ENCODE measurements around the gene ATG16L1.

DNA sequence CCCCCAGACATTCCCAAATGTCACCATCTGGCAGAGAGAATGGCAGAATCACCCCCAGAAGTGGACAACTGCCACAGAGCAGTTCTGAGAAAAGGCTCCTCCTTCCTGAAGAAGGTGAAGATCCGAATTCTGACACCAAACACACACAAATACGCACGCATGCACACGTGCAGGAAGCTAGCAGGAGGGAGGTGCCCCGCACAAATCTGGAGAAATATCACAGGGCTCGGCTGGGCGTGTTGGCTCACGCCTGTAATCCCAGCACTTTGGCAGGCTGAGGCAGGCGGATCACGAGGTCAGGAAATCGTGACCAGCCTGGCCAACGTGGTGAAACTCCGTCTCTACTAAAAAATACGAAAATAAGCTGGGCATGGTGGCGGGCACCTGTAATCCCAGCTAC, 38.5 kb upstream of the ATG16L1 start:
- TF ChIP-seq, protein P1, sequence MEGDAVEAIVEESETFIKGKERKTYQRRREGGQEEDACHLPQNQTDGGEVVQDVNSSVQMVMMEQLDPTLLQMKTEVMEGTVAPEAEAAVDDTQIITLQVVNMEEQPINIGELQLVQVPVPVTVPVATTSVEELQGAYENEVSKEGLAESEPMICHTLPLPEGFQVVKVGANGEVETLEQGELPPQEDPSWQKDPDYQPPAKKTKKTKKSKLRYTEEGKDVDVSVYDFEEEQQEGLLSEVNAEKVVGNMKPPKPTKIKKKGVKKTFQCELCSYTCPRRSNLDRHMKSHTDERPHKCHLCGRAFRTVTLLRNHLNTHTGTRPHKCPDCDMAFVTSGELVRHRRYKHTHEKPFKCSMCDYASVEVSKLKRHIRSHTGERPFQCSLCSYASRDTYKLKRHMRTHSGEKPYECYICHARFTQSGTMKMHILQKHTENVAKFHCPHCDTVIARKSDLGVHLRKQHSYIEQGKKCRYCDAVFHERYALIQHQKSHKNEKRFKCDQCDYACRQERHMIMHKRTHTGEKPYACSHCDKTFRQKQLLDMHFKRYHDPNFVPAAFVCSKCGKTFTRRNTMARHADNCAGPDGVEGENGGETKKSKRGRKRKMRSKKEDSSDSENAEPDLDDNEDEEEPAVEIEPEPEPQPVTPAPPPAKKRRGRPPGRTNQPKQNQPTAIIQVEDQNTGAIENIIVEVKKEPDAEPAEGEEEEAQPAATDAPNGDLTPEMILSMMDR (IDR thresholded peaks at IDR 0.05): no peak
- no peak for TF ChIP-seq EP300 (IDR thresholded peaks at IDR 0.05)

Measured in esophagus muscularis mucosa (tissue), 3 donors.